Upper lobe of left lung (tissue), 6 donors: ENCODE measurements around the gene PDE11A. TPM values are rescaled to one million over a fixed set of nuclear protein-coding genes. Genes with fewer than 3 reads are reported as not detected.

Experiments
- ATAC-seq, 2 donors: fragments of 200-7000 bp; cut with Tn5 transposase; one replicate each; pipeline ENCODE4 v1.9.1; 2022; ENCODE audit warnings: mild to moderate bottlenecking in 2 of 2, moderate library complexity in 2 of 2; ENCODE audit not compliant: low FRiP score in 2 of 2
- DNase-seq, 2 donors: peaks; one replicate each; pipeline ENCODE4 v3.0.0-alpha.2; 2019 to 2020
- H3K27ac ChIP-seq, 4 donors: fragments of 200-600 bp; sonication (generic); one replicate each; pipeline ENCODE4 v1.5.1; 2016 to 2019
- H3K27me3 ChIP-seq, 4 donors: fragments of 200-600 bp; sonication (generic); one replicate each; pipeline ENCODE4 v1.5.1; 2017 to 2019
- H3K36me3 ChIP-seq, 4 donors: fragments of 200-600 bp; sonication (generic); one replicate each; pipeline ENCODE4 v1.5.1; 2016 to 2019
- H3K4me1 ChIP-seq, 4 donors: fragments of 200-600 bp; sonication (generic); one replicate each; pipeline ENCODE4 v1.5.1; 2018 to 2019
- H3K4me3 ChIP-seq, 4 donors: fragments of 200-600 bp; sonication (generic); one replicate each; pipeline ENCODE4 v1.5.1; 2017 to 2019; ENCODE audit warnings: mild to moderate bottlenecking in 2 of 4, moderate library complexity in 1 of 4
- H3K9me3 ChIP-seq, 4 donors: fragments of 200-600 bp; sonication (generic); one replicate each; pipeline ENCODE4 v1.5.1; 2018 to 2019
- CTCF ChIP-seq, 6 experiments: fragments of 450-650 bp in 4 of 6; fragments of 200-600 bp in 2 of 6; sonication (generic) in 2 of 6; IDR thresholded peaks; one replicate each; pipeline ENCODE4 v1.5.1; 2016 to 2019; ENCODE audit warnings: antibody characterized with exemption in 6 of 6
- EP300 ChIP-seq, 4 donors: sonication (generic); formaldehyde crosslinking; IDR thresholded peaks; one replicate each; pipeline ENCODE4 v1.5.1; 2017; ENCODE audit warnings: antibody characterized with exemption in 4 of 4, control low read depth in 2 of 4
- POLR2A ChIP-seq, 4 donors: fragments of 450-650 bp; IDR thresholded peaks; one replicate each; pipeline ENCODE4 v1.5.1; 2016 to 2017; ENCODE audit warnings: antibody characterized with exemption in 4 of 4, mild to moderate bottlenecking in 2 of 4
- POLR2AphosphoS5 ChIP-seq, 2 donors: sonication (generic); formaldehyde crosslinking; IDR thresholded peaks; one replicate each; pipeline ENCODE4 v1.5.1; 2017; ENCODE audit warnings: antibody characterized with exemption in 2 of 2
- WGBS, 2 donors: methylation state at CpG; one replicate each; pipeline ENCODE4 v1.1.5; 2017 to 2018; 5-methylcytosine and 5-hydroxymethylcytosine counted together
- total RNA-seq, 6 donors: library from RNA; depleted of rRNA in 4 of 6; stranded (reverse); fragments of >200 nt in 4 of 6; gene quantifications; one replicate each; pipeline versions ENCODE4 v1.1.0 to v1.2.1, GENCODE V29; 2016 to 2021
- donor health status: DM: no; HTN: no; CAD: no; lungs with moderate emphysema.
- donor health status: DM: no; HTN: yes; CAD: no; lungs with severe emphysema.

Gene PDE11A
- total RNA-seq, 6 donors from 2014 or later, result 0.03 to 0.57 (median 0.33) TPM; not detected in 3

DNA sequence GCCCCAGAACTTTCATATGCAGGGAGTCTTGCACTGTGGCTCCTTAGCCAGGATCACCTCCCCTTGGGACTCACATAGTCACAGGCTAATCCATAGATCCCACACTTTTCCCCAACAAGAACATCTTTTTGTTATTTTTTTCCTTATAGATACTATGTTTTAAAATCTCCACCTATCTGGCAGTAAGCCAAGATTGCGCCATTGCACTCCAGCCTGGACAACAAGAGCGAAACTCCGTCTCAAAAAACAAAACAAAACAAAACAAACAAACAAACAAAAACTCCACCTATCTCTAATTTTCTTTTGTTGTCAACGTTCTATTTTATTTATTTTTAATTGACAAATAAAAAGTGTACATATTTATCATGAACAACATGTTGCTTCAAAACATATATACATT lies 141.7 kb downstream of the PDE11A start:
- Histone ChIP-seq H3K9me3 (peaks cover 0 to 6% (median 0%) of the 10 kb centered on the region in 4 donors), H3K4me1 (no peaks in the 10 kb centered on the region), H3K36me3 (no peaks in the 10 kb centered on the region), H3K4me3 (no peak overlapping the region), H3K27ac (no peak overlapping the region), H3K27me3 (no peaks in the 10 kb centered on the region)
- 71 to 72% methylated on average over 4 of the region's 4 CpGs for WGBS, 2 donors
- DNase-seq (no peak), ATAC-seq (no peak)
- TF ChIP-seq EP300 (IDR thresholded peaks at IDR 0.05) (no peak), POLR2AphosphoS5 (IDR thresholded peaks at IDR 0.05) (no peak), POLR2A (IDR thresholded peaks at IDR 0.05) (no peak), CTCF (IDR thresholded peaks at IDR 0.05) (no peak)

GRCh38 chr2:177929662-177930522 lies 142.7 kb downstream of the PDE11A start:
- TF ChIP-seq POLR2A (IDR thresholded peaks at IDR 0.05), result no peak
- TF ChIP-seq POLR2AphosphoS5 (IDR thresholded peaks at IDR 0.05), result no peak
- no peak for TF ChIP-seq EP300 (IDR thresholded peaks at IDR 0.05)
- TF ChIP-seq CTCF (IDR thresholded peaks at IDR 0.05), result no peak
- ATAC-seq (no peak), DNase-seq (no peak)
- WGBS, 2 donors, result 63 to 69% methylated on average over 2 of the region's 2 CpGs
- Histone ChIP-seq H3K27me3 (no peaks in the 10 kb centered on the region), H3K4me3 (no peak overlapping the region), H3K9me3 (peaks cover 0 to 6% (median 0%) of the 10 kb centered on the region in 4 donors), H3K27ac (no peak overlapping the region), H3K36me3 (no peaks in the 10 kb centered on the region), H3K4me1 (no peaks in the 10 kb centered on the region)

- no peak overlapping the region for H3K4me3 ChIP-seq
- no peaks in the 10 kb centered on the region for H3K4me1 ChIP-seq
- ATAC-seq (no peak), DNase-seq (no peak)
- 82 to 87% methylated on average over 2 of the region's 2 CpGs for WGBS, 2 donors
- H3K36me3 ChIP-seq, result no peaks in the 10 kb centered on the region
- H3K9me3 ChIP-seq, result no peaks in the 10 kb centered on the region
- no peaks in the 10 kb centered on the region for H3K27me3 ChIP-seq
- no peak overlapping the region for H3K27ac ChIP-seq
- TF ChIP-seq POLR2A (IDR thresholded peaks at IDR 0.05), result no peak
- no peak for TF ChIP-seq POLR2AphosphoS5 (IDR thresholded peaks at IDR 0.05)
- no peak for TF ChIP-seq CTCF (IDR thresholded peaks at IDR 0.05)
- no peak for TF ChIP-seq EP300 (IDR thresholded peaks at IDR 0.05)
Observed at GRCh38 chr2:177923323-177923722, 149.3 kb downstream of the PDE11A start.

DNA sequence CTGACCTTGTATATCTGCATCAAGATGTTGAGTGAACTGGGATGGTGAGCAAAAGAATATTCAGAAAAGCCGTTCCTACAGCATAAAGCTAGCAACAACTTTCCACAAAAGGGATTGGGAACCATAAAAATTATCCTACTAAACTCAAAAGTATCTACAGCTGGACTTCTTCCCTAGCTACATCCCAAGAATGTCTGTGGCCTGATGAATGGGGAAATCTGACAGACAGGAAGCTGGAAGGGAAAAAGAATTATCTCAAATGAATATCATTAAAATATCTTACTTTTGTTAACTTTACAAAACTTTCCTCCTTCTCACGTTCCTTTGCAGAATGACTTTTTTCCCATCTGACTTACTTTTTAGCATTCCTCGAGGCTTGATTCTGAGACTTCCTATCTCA lies 150.9 kb downstream of the PDE11A start:
- Histone ChIP-seq H3K9me3 (no peaks in the 10 kb centered on the region), H3K27me3 (no peaks in the 10 kb centered on the region), H3K36me3 (no peaks in the 10 kb centered on the region), H3K27ac (no peak overlapping the region), H3K4me1 (no peaks in the 10 kb centered on the region), H3K4me3 (no peak overlapping the region)
- 68 to 71% methylated on average over 3 of the region's 3 CpGs for WGBS, 2 donors
- DNase-seq (no peak), ATAC-seq (no peak)
- TF ChIP-seq CTCF (IDR thresholded peaks at IDR 0.05) (no peak), POLR2AphosphoS5 (IDR thresholded peaks at IDR 0.05) (no peak), EP300 (IDR thresholded peaks at IDR 0.05) (no peak)

DNA sequence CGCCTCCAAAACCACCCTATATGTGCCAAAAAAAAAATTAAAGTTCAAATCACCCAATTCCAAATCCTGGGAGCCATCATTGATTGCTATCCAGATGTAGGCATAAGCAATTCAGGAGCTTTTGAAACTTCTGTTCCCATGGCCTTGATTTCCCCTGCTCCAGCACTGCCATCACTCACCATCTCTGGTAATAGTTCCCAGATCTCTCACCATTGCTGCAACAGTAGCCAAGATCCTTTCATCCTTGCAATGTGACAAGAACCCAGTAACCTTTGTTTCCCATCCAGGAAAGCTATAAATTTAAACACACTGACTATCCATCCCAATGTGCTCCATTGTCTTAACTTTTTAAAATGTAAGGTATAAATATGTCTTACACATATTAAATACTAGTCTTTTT lies 155.4 kb downstream of the PDE11A start:
- Histone ChIP-seq H3K4me3 (no peak overlapping the region), H3K27me3 (no peaks in the 10 kb centered on the region), H3K36me3 (no peaks in the 10 kb centered on the region), H3K9me3 (no peaks in the 10 kb centered on the region), H3K4me1 (no peaks in the 10 kb centered on the region), H3K27ac (no peak overlapping the region)
- DNase-seq, result no peak
- no peak for ATAC-seq
- 67 to 74% methylated on average over 1 of the region's 1 CpG for WGBS, 2 donors
- TF ChIP-seq POLR2A (IDR thresholded peaks at IDR 0.05), result no peak
- TF ChIP-seq POLR2AphosphoS5 (IDR thresholded peaks at IDR 0.05), result no peak
- no peak for TF ChIP-seq EP300 (IDR thresholded peaks at IDR 0.05)
- no peak for TF ChIP-seq CTCF (IDR thresholded peaks at IDR 0.05)
